GM23248 (cell line): ENCODE data around the gene IMPACT. TPM values are rescaled to one million over a fixed set of nuclear protein-coding genes. Genes with fewer than 3 reads are reported as not detected.

Experiments
- DNase-seq: peaks from one replicate; pipeline ENCODE4 v3.0.0-alpha.2; 2015
- H2AFZ ChIP-seq: fragments of 200-600 bp; sonication (generic); 2 replicates; pipeline ENCODE4 v1.6.1; 2016; ENCODE audit warnings: antibody characterized with exemption
- H3F3A ChIP-seq: fragments of 200-600 bp; sonication (generic); 2 replicates; pipeline ENCODE4 v1.6.1; 2016; ENCODE audit warnings: mild to moderate bottlenecking, antibody characterized with exemption, mixed run types; ENCODE audit not compliant: insufficient read depth
- H3K27ac ChIP-seq: fragments of 200-600 bp; sonication (generic); 2 replicates; pipeline ENCODE4 v1.5.1; 2016; ENCODE audit warnings: mild to moderate bottlenecking
- H3K27me3 ChIP-seq: fragments of 200-600 bp; sonication (generic); replicated peaks from 2 replicates; pipeline ENCODE4 v1.6.1; 2016; ENCODE audit warnings: mild to moderate bottlenecking; ENCODE audit not compliant: insufficient read depth
- H3K36me3 ChIP-seq: fragments of 200-600 bp; sonication (generic); 2 replicates; pipeline ENCODE4 v1.6.1; 2016; ENCODE audit warnings: low read depth, mild to moderate bottlenecking
- H3K4me1 ChIP-seq: fragments of 200-600 bp; sonication (generic); 2 replicates; pipeline ENCODE4 v1.6.1; 2016; ENCODE audit warnings: mild to moderate bottlenecking; ENCODE audit not compliant: insufficient read depth
- H3K4me2 ChIP-seq: fragments of 200-600 bp; sonication (generic); one replicate; pipeline ENCODE4 v1.6.1; 2016; ENCODE audit warnings: mild to moderate bottlenecking; ENCODE audit not compliant: unreplicated experiment
- H3K4me3 ChIP-seq: fragments of 200-600 bp; sonication (generic); 2 replicates; pipeline ENCODE4 v1.5.1; 2016; ENCODE audit warnings: mild to moderate bottlenecking
- H3K79me2 ChIP-seq: fragments of 200-600 bp; sonication (generic); 2 replicates; pipeline ENCODE4 v1.6.1; 2016; ENCODE audit warnings: mild to moderate bottlenecking; ENCODE audit not compliant: insufficient read depth
- H3K9ac ChIP-seq: fragments of 200-600 bp; sonication (generic); 2 replicates; pipeline ENCODE4 v1.6.1; 2016; ENCODE audit warnings: mild to moderate bottlenecking
- H3K9me2 ChIP-seq: fragments of 200-600 bp; sonication (generic); 2 replicates; pipeline ENCODE4 v1.6.1; 2016; ENCODE audit warnings: mixed run types, mild to moderate bottlenecking, moderate library complexity; ENCODE audit not compliant: insufficient read depth
- H3K9me3 ChIP-seq: fragments of 200-600 bp; sonication (generic); one replicate; pipeline ENCODE4 v1.6.1; 2017; ENCODE audit warnings: low read depth
- H4K20me1 ChIP-seq: fragments of 200-600 bp; sonication (generic); 2 replicates; pipeline ENCODE4 v1.6.0; 2016; ENCODE audit not compliant: insufficient read depth
- EZH2 ChIP-seq: fragments of 200-600 bp; sonication (generic); IDR thresholded peaks from 2 replicates; pipeline ENCODE4 v1.6.1; 2018; ENCODE audit warnings: antibody characterized with exemption, mild to moderate bottlenecking; ENCODE audit not compliant: insufficient read depth, poor library complexity, severe bottlenecking
- EZH2phosphoT487 ChIP-seq: fragments of 200-600 bp; sonication (generic); IDR thresholded peaks from 2 replicates; pipeline ENCODE4 v1.6.1; 2018; ENCODE audit warnings: antibody characterized with exemption, moderate library complexity, mild to moderate bottlenecking, low read depth; ENCODE audit not compliant: insufficient read depth
- WGBS, 2 experiments: methylation state at CpG; one replicate each; pipeline ENCODE4 v1.1.6; 2015 to 2017; ENCODE audit warnings: low lambda C conversion rate in 2 of 2, low coverage in 1 of 2; ENCODE audit errors: missing lambda C conversion rate in 2 of 2; 5-methylcytosine and 5-hydroxymethylcytosine counted together
- in situ Hi-C: fragments of 300-500 bp; cut with MboI; formaldehyde crosslinking; loops from 2 replicates; pipeline ENCODE4 v1.15.0; 2020
- polyA plus RNA-seq: library from polyadenylated mRNA; unstranded; fragments of >200 nt; fragmentation: Nextera tagmentation; extraction: Ambion mirVana; gene quantifications from 2 replicates; pipeline ENCODE4 v1.2.1, GENCODE V29; 2016
- total RNA-seq: library from RNA; depleted of rRNA; stranded (reverse); fragments of >200 nt; shearing (Covaris generic); gene quantifications from 2 replicates; pipeline ENCODE4 v1.2.3, GENCODE V29; 2014

The IMPACT gene
- total and polyA plus RNA-seq, 2 experiments from 2014 or later: 43.2 to 61.5 TPM

DNA sequence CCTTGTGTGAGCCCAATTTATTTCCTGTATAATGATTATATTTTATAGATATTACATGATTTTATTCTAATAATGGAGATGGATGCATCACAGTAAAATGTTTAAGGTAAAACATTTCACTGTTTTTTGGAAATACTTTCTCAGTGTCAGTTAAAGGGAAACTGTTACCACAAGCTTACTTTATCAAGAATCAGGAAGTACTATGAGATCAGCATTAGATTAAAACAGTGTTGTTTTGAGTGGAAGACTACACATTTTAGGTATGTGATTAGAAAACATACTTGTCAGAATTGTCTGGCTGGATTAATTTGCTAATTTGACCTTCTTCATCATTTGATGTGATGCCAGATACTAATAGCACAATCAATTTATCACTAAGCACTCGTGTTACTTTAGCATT is 33.9 kb downstream of the IMPACT start, which contains the start of gene HRH4:
Gene HRH4, plus strand, starts transcription at position 250 of the 400 bp plus-strand sequence. Its CDS starts 92 bp downstream, at position 342.
- Histone ChIP-seq H3K9me2 (no peaks in the 10 kb centered on the region), H4K20me1 (no peaks in the 10 kb centered on the region), H2AFZ (no peak within 1 kb of the TSS), H3K9me3 (no peaks in the 10 kb centered on the region), H3K79me2 (no peaks in the 10 kb centered on the region), H3K4me3 (no peak within 1 kb of the TSS), H3K4me1 (no peaks in the 10 kb centered on the region), H3K9ac (no peak within 1 kb of the TSS), H3K27ac (no peak within 1 kb of the TSS), H3K27me3 (no peaks in the 10 kb centered on the region), H3K36me3 (no peaks in the 10 kb centered on the region), H3F3A (no peaks in the 10 kb centered on the region), H3K4me2 (no peak within 1 kb of the TSS)
- no peak for TF ChIP-seq EZH2phosphoT487
- in situ Hi-C loops: no loop called here
- 59 to 62% methylated on average over 1 of the region's 1 CpG for WGBS, 2 experiments
- no peak for DNase-seq

- no peak overlapping the region for H3K9ac ChIP-seq
- no peaks in the 10 kb centered on the region for H3K4me1 ChIP-seq
- TF ChIP-seq EZH2 (no peak), EZH2phosphoT487 (no peak)
- in situ Hi-C loops: no loop called here
- no peak overlapping the region for H3K27ac ChIP-seq
- no peak overlapping the region for H3K4me2 ChIP-seq
- no peaks in the 10 kb centered on the region for H3F3A ChIP-seq
- no peaks in the 10 kb centered on the region for H3K27me3 ChIP-seq
- H4K20me1 ChIP-seq: no peaks in the 10 kb centered on the region
- no peaks in the 10 kb centered on the region for H3K36me3 ChIP-seq
- WGBS, 2 experiments: 91 to 95% methylated on average over 8 of the region's 8 CpGs
- H3K79me2 ChIP-seq: no peaks in the 10 kb centered on the region
- no peaks in the 10 kb centered on the region for H3K9me2 ChIP-seq
- DNase-seq: no peak
- H2AFZ ChIP-seq: no peak overlapping the region
- no peak overlapping the region for H3K4me3 ChIP-seq
- H3K9me3 ChIP-seq: no peaks in the 10 kb centered on the region
These were observed 35.5 kb downstream of the IMPACT start for GRCh38 chr18:24461996-24462395.

DNA sequence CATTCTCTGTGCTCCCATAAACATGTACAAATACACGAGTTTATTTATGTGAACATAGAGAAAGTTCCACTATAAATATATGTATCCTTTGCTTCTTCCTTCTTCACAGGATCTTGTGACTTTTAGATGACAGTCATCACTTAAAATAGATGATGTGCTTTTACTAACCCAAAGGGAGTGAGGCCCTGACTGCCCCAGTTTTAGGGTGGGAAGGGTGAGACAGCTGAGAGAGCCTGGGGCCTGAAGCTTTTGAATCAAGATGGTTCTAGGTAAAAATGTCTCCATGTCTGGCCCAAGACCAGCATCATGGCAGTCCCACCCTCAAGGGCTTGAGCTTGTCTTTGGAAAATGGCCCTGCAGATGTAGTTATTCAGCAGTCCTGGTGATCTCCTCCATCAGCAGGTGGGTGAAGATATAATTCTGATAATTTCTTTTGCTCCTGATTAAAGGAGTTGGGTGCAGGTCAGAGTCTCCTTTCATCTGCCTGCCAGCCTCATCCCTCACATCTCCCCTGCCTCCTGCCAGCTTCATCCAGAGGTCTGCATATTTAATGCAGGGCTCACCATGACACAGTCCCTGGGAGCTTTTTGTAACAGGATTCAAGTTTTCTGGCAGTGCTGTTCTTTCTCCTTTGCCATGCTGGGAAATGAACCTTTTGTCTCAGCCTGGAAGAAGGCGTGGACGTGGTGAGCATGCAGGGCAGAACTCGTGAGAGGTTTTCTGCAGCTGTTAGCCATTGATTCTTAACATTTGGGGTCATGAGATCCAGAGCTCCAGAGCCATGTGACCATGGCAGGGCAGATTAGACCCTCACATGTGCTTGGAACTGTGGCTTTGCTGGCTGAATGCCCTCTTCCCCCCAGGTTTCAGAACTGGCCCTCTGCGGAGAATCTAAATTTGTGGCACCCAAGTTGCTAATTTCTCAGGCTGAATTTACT is 36.6 kb downstream of the IMPACT start:
- no peaks in the 10 kb centered on the region for H3K9me3 ChIP-seq
- no peak overlapping the region for H3K4me2 ChIP-seq
- H3K27me3 ChIP-seq: no peaks in the 10 kb centered on the region
- DNase-seq: no peak
- no peak overlapping the region for H2AFZ ChIP-seq
- no peak overlapping the region for H3K27ac ChIP-seq
- H3K4me1 ChIP-seq: no peaks in the 10 kb centered on the region
- H3K79me2 ChIP-seq: no peaks in the 10 kb centered on the region
- H3K9ac ChIP-seq: no peak overlapping the region
- no peak overlapping the region for H3K4me3 ChIP-seq
- no peaks in the 10 kb centered on the region for H3F3A ChIP-seq
- H3K9me2 ChIP-seq: no peaks in the 10 kb centered on the region
- no peaks in the 10 kb centered on the region for H4K20me1 ChIP-seq
- in situ Hi-C loops: no loop called here
- no peaks in the 10 kb centered on the region for H3K36me3 ChIP-seq
- no peak for TF ChIP-seq EZH2
- TF ChIP-seq EZH2phosphoT487: no peak
- WGBS, 2 experiments: 63 to 64% methylated on average over 5 of the region's 5 CpGs

DNA sequence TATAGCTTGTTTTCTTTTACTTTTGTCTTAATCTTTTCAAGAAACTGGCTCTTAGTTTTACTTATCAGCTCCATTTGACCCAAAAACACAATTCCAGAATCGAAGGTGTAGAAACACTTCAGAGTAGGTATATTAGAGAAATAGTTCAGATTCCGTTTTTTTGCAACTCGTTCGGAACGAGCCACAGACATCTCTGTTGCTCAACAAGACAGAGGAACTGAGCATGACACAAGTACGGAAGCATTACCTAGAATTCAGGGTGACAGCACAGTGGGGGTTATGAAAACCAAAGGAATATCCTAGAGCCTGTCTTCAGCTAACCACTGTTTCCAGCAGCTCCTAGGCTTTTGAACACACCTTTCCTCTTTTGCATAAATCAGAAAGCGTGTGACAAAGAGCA is 39.0 kb downstream of the IMPACT start:
- in situ Hi-C loops: no loop called here
- no peaks in the 10 kb centered on the region for H3K79me2 ChIP-seq

More for the DNA sequence above, 39.0 kb downstream of the IMPACT start:
- no peaks in the 10 kb centered on the region for H3K9me3 ChIP-seq
- no peak overlapping the region for H2AFZ ChIP-seq
- 80% methylated on average over 7 of the region's 7 CpGs for WGBS, 2 experiments
- H3K27ac ChIP-seq: no peak overlapping the region
- H4K20me1 ChIP-seq: no peaks in the 10 kb centered on the region
- H3K4me1 ChIP-seq: no peaks in the 10 kb centered on the region
- no peak overlapping the region for H3K4me2 ChIP-seq
- H3K9me2 ChIP-seq: no peaks in the 10 kb centered on the region
- H3F3A ChIP-seq: no peaks in the 10 kb centered on the region
- no peak overlapping the region for H3K9ac ChIP-seq
- H3K36me3 ChIP-seq: no peaks in the 10 kb centered on the region
- no peak overlapping the region for H3K4me3 ChIP-seq
- TF ChIP-seq EZH2 (no peak), EZH2phosphoT487 (no peak)
- no peak for DNase-seq
- H3K27me3 ChIP-seq: no peaks in the 10 kb centered on the region
